Stimulated activated CD4-positive, alpha-beta T cell treated with anti-CD3 and anti-CD28 coated beads, Interleukin-15, amount 100 ng/mL, for 48 hours (primary cell): ENCODE results near the gene SLAMF1.
"Not testable (repeated sequence)": the region's sequence is repeated elsewhere in the genome, so short reads cannot be mapped to it uniquely, and the experiment has no call there.

Experiments
- DNase-seq, 2 donors: peaks; one replicate each; pipeline ENCODE4 v3.0.0-alpha.2; 2020; ENCODE audit warnings: low read depth in 2 of 2

SLAMF1 gene

GRCh38 chr1:160646711-160647328 lies at the start of gene SLAMF1:
SLAMF1 (minus strand) TSS chr1:160647044; CDS start chr1:160646945, 99 bp downstream.
- peak; percentile 51 to 58 for DNase-seq

- DNase-seq = not testable (repeated sequence)
Observed at GRCh38 chr1:160692390-160692789, 45.5 kb upstream of the SLAMF1 start.

GRCh38 chr1:160685266-160685665 lies 38.4 kb upstream of the SLAMF1 start:
- DNase-seq = no peak

GRCh38 chr1:160682983-160683865 lies 36.4 kb upstream of the SLAMF1 start:
- DNase-seq = no peak

GRCh38 chr1:160681891-160682140 lies 35.0 kb upstream of the SLAMF1 start:
- DNase-seq = no peak

- peak; percentile 84 to 88 for DNase-seq
Observed at GRCh38 chr1:160681066-160681890, 34.4 kb upstream of the SLAMF1 start.

- DNase-seq = no peak
Observed at GRCh38 chr1:160680399-160680798, 33.6 kb upstream of the SLAMF1 start.

GRCh38 chr1:160679893-160680292 lies 33.0 kb upstream of the SLAMF1 start:
- DNase-seq = no peak

GRCh38 chr1:160676869-160677597 lies 30.2 kb upstream of the SLAMF1 start:
- no peak for DNase-seq

- peak; percentile 66 to 77 for DNase-seq
Observed at GRCh38 chr1:160675641-160676410, 29.0 kb upstream of the SLAMF1 start.

GRCh38 chr1:160674415-160674814 lies 27.6 kb upstream of the SLAMF1 start:
- no peak for DNase-seq

- no peak for DNase-seq
Observed at GRCh38 chr1:160672789-160673695, 26.2 kb upstream of the SLAMF1 start.

GRCh38 chr1:160671603-160672517 lies 25.0 kb upstream of the SLAMF1 start:
- no peak for DNase-seq

- DNase-seq = no peak
Observed at GRCh38 chr1:160670701-160671100, 23.9 kb upstream of the SLAMF1 start.

GRCh38 chr1:160669802-160670201 lies 23.0 kb upstream of the SLAMF1 start:
- no peak for DNase-seq

- DNase-seq = no peak
Observed at GRCh38 chr1:160669276-160669675, 22.4 kb upstream of the SLAMF1 start.

GRCh38 chr1:160667896-160668295 lies 21.1 kb upstream of the SLAMF1 start:
- DNase-seq = no peak

GRCh38 chr1:160666079-160666442 lies 19.2 kb upstream of the SLAMF1 start:
- DNase-seq = no peak
